Measurements from ENCODE around the gene SORL1-AS1. TPM values are rescaled to one million over a fixed set of nuclear protein-coding genes. Genes with fewer than 3 reads are reported as not detected.

The SORL1-AS1 gene

GRCh38 chr11:121391914-121392313 lies 60.9 kb downstream of the SORL1-AS1 start:
- no CpG with 5 or more reads among the region's 7 CpGs for WGBS (ENCODE audit: insufficient coverage, low lambda C conversion rate)
- H3K36me3 ChIP-seq (ENCODE audit: control insufficient read depth, insufficient read depth, low read length): no peaks in the 10 kb centered on the region
- H3K27me3 ChIP-seq (ENCODE audit: control insufficient read depth, insufficient read depth, low read length): no peaks in the 10 kb centered on the region
- H3K4me3 ChIP-seq (ENCODE audit: low read length): no peak overlapping the region
- peaks cover 25% of the 10 kb centered on the region for H3K4me1 ChIP-seq (ENCODE audit: control insufficient read depth, insufficient read depth, low read length)
- H3K9me3 ChIP-seq (ENCODE audit: control insufficient read depth, low read depth, low read length): peaks cover 4% of the 10 kb centered on the region
- H3K27ac ChIP-seq (ENCODE audit: low read length): peak overlapping the region; percentile 78
- peak; percentile 94 to 96 for DNase-seq

- no peak overlapping the region for H3K27ac ChIP-seq (ENCODE audit: low read length)
- no CpG with 5 or more reads among the region's 8 CpGs for WGBS (ENCODE audit: insufficient coverage, low lambda C conversion rate)
These were observed 63.1 kb downstream of the SORL1-AS1 start for GRCh38 chr11:121389651-121390050.

More at GRCh38 chr11:121389651-121390050, 63.1 kb downstream of the SORL1-AS1 start:
- no peak for DNase-seq
- no peaks in the 10 kb centered on the region for H3K27me3 ChIP-seq (ENCODE audit: control insufficient read depth, insufficient read depth, low read length)
- peaks cover 25% of the 10 kb centered on the region for H3K4me1 ChIP-seq (ENCODE audit: control insufficient read depth, insufficient read depth, low read length)
- peaks cover 4% of the 10 kb centered on the region for H3K9me3 ChIP-seq (ENCODE audit: control insufficient read depth, low read depth, low read length)
- no peaks in the 10 kb centered on the region for H3K36me3 ChIP-seq (ENCODE audit: control insufficient read depth, insufficient read depth, low read length)
- no peak overlapping the region for H3K4me3 ChIP-seq (ENCODE audit: low read length)

Other genes starting within 250 kb of the SORL1-AS1 start
- 51.3 TPM for gene SC5D, start 160.2 kb downstream of the SORL1-AS1 start, polyA plus RNA-seq
- gene SORL1, start 653 bp downstream of the SORL1-AS1 start, polyA plus RNA-seq: 31.0 TPM